Measurements from ENCODE around the gene EMC10. TPM values are rescaled to one million over a fixed set of nuclear protein-coding genes. Genes with fewer than 3 reads are reported as not detected.
"Not testable (repeated sequence)": the region's sequence is repeated elsewhere in the genome, so short reads cannot be mapped to it uniquely, and the experiment has no call there.

Gene EMC10
- polyA plus RNA-seq, 1 experiment, result 45.4 TPM

GRCh38 chr19:50518091-50519005, 42.0 kb downstream of the EMC10 start:
- Histone ChIP-seq H3K27ac (ENCODE audit: low read depth, low read length) (no peak overlapping the region), H3K4me3 (ENCODE audit: low read depth, low read length) (no peak overlapping the region), H3K27me3 (ENCODE audit: control insufficient read depth, insufficient read depth, low read length) (no peaks in the 10 kb centered on the region), H3K9me3 (ENCODE audit: control insufficient read depth, insufficient read depth, low read length) (peaks cover 20% of the 10 kb centered on the region; the same call in 1 of the 2 replicates)
- POLR2A ChIA-PET, result no interaction called here
- CTCF ChIA-PET, result interaction anchor here (1.0 kb wide), 1 partner anchor 39 kb away, joined by 3 read pairs; no protein-coding TSS in a partner anchor
- no peak for DNase-seq (ENCODE audit: low read depth, low spot score)
- TF ChIP-seq CTCF (IDR thresholded peaks at IDR 0.05; ENCODE audit: low read depth, low read length), result no peak

- no peak for DNase-seq (ENCODE audit: low read depth, low spot score)
- POLR2A ChIA-PET, result no interaction called here
- H3K27me3 ChIP-seq (ENCODE audit: control insufficient read depth, insufficient read depth, low read length), result no peaks in the 10 kb centered on the region
- no peak overlapping the region for H3K4me3 ChIP-seq (ENCODE audit: low read depth, low read length)
- H3K27ac ChIP-seq (ENCODE audit: low read depth, low read length), result no peak overlapping the region
- peaks cover 20% of the 10 kb centered on the region; the same call in 1 of the 2 replicates for H3K9me3 ChIP-seq (ENCODE audit: control insufficient read depth, insufficient read depth, low read length)
- CTCF ChIA-PET, result interaction anchor here (1.0 kb wide), 1 partner anchor 38 kb away, joined by 3 read pairs; no protein-coding TSS in a partner anchor
- TF ChIP-seq CTCF (IDR thresholded peaks at IDR 0.05; ENCODE audit: low read depth, low read length), result no peak
Observed at GRCh38 chr19:50519006-50519575, 42.8 kb downstream of the EMC10 start.

DNA sequence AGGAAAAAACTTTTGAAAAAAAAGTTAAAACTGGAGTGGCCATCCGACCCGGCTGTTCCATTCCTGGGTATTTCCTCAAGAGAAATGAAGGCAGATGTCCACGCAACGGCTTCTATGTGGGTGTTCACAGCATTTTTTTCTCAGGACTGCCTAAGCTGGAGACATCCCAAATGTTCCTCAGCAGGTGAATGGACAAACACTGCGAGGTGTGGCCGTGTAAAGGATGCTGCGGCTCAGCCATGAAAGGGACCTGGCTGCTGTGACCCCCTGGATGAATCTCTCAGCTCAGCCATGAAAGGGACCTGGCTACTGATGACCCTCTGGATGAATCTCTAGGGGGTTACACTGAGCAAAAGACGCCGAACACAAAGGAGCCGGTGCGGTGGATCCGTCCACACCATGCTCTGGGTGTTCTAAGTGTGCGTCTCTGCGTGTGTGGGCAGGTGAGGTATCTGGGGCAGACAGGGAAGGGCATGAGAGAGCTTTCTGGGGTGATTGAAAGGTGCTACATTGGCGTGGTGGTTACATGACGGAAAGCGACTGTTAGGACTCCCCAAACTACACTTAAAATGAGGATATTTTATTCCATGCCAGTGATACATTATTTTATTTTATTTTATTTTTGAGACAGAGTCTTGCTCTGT, 44.6 kb downstream of the EMC10 start:
- no peak for DNase-seq (ENCODE audit: low read depth, low spot score)
- peaks cover 20% of the 10 kb centered on the region; the same call in 1 of the 2 replicates for H3K9me3 ChIP-seq (ENCODE audit: control insufficient read depth, insufficient read depth, low read length)
- TF ChIP-seq CTCF (IDR thresholded peaks at IDR 0.05; ENCODE audit: low read depth, low read length), result no peak
- POLR2A ChIA-PET, result no interaction called here
- CTCF ChIA-PET, result no interaction called here
- no peaks in the 10 kb centered on the region for H3K27me3 ChIP-seq (ENCODE audit: control insufficient read depth, insufficient read depth, low read length)
- H3K4me3 ChIP-seq (ENCODE audit: low read depth, low read length), result no peak overlapping the region
- no peak overlapping the region for H3K27ac ChIP-seq (ENCODE audit: low read depth, low read length)

GRCh38 chr19:50522881-50523280, 46.6 kb downstream of the EMC10 start:
- ChIA-PET POLR2A (interaction anchor here (0.6 kb wide), 1 partner anchor 11 kb away, joined by 3 read pairs; no protein-coding TSS in a partner anchor), CTCF (interaction anchor here (1.3 kb wide), 1 partner anchor 33 kb away, joined by 4 read pairs; no protein-coding TSS in a partner anchor)
- Histone ChIP-seq H3K27me3 (ENCODE audit: control insufficient read depth, insufficient read depth, low read length) (no peaks in the 10 kb centered on the region), H3K9me3 (ENCODE audit: control insufficient read depth, insufficient read depth, low read length) (peaks cover 15% of the 10 kb centered on the region; the same call in 1 of the 2 replicates), H3K27ac (ENCODE audit: low read depth, low read length) (no peak overlapping the region), H3K4me3 (ENCODE audit: low read depth, low read length) (no peak overlapping the region)
- no peak for DNase-seq (ENCODE audit: low read depth, low spot score)
- no peak for TF ChIP-seq CTCF (IDR thresholded peaks at IDR 0.05; ENCODE audit: low read depth, low read length)

DNA sequence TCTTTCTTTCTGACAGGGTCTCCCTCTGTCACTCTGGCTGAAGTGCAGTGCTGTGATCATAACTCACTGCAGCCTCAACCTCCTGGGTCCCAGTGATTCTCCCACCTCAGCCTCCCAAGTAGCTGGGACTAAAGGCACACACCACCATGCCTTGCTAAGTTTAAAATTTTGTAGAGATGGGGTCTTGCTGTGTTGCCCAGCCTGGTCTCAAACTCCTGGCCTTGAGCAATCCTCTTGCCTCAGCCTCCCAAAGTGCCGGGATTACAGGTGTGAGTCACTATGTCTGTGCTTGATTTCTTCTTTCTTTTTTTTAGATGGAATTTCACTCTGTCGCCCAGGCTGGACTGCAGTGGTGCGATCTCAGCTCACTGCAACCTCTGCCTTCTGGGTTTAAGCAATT, 51.7 kb downstream of the EMC10 start:
- CTCF ChIA-PET, result interaction anchor here (1.5 kb wide), 1 partner anchor 13 kb away, joined by 4 read pairs; no protein-coding TSS in a partner anchor
- H3K4me3 ChIP-seq (ENCODE audit: low read depth, low read length); H3K27me3 ChIP-seq (ENCODE audit: control insufficient read depth, insufficient read depth, low read length); H3K27ac ChIP-seq (ENCODE audit: low read depth, low read length); DNase-seq (ENCODE audit: low read depth, low spot score); H3K9me3 ChIP-seq (ENCODE audit: control insufficient read depth, insufficient read depth, low read length); POLR2A ChIA-PET: not testable (repeated sequence)
